ENCODE data around the gene BCKDHB. TPM values are rescaled to one million over a fixed set of nuclear protein-coding genes. Genes with fewer than 3 reads are reported as not detected.

BCKDHB gene
- total RNA-seq, 1 donor from 2014 or later: 14.3 TPM

- intact Hi-C loops (cut with DNase I): no loop called here
- H3K4me1 ChIP-seq: no peaks in the 10 kb centered on the region
- H3K4me3 ChIP-seq: no peak overlapping the region
- TF ChIP-seq CTCF (IDR thresholded peaks at IDR 0.05): no peak
- no peak overlapping the region for H3K27ac ChIP-seq
- no peaks in the 10 kb centered on the region for H3K36me3 ChIP-seq
- DNase-seq (ENCODE audit: low spot score in 2 of 2): no peak
- no peaks in the 10 kb centered on the region for H3K27me3 ChIP-seq
- H3K9me3 ChIP-seq: no peaks in the 10 kb centered on the region
These were observed 79.6 kb downstream of the BCKDHB start for GRCh38 chr6:80186082-80186481.

- Histone ChIP-seq H3K27ac (no peak overlapping the region), H3K4me1 (peaks cover 0 to 2% of the 10 kb centered on the region in 2 donors), H3K36me3 (no peaks in the 10 kb centered on the region), H3K27me3 (no peaks in the 10 kb centered on the region), H3K4me3 (no peak overlapping the region), H3K9me3 (no peaks in the 10 kb centered on the region)
- no peak for DNase-seq (ENCODE audit: low spot score in 2 of 2)
- no peak for TF ChIP-seq CTCF (IDR thresholded peaks at IDR 0.05)
- intact Hi-C loops (cut with DNase I): no loop called here
These were observed 90.4 kb downstream of the BCKDHB start for GRCh38 chr6:80196906-80197305.

DNA sequence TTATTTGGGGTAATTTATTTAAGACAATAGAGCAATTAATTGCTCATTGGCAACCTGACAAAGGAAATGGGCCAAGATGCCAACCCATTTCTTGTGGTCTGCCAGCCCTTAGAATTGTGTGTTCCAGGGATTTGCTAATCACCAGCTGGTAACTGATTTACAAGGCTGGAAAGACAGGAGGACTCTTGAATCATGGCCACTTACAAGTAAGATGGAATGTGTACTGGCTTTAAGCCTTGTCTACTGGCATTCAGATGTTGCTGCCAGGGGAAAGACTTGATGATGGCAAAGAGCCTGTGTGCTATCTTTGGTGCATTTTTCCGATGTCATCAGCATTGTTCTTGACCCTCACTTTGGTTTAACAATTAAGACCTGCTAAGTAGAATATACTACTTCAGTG is 91.0 kb downstream of the BCKDHB start:
- DNase-seq (ENCODE audit: low spot score in 2 of 2): no peak
- TF ChIP-seq CTCF (IDR thresholded peaks at IDR 0.05): no peak
- Histone ChIP-seq H3K4me3 (no peak overlapping the region), H3K4me1 (peaks cover 0 to 2% of the 10 kb centered on the region in 2 donors), H3K27me3 (no peaks in the 10 kb centered on the region), H3K27ac (no peak overlapping the region), H3K36me3 (no peaks in the 10 kb centered on the region), H3K9me3 (no peaks in the 10 kb centered on the region)
- intact Hi-C loops (cut with DNase I): no loop called here

DNA sequence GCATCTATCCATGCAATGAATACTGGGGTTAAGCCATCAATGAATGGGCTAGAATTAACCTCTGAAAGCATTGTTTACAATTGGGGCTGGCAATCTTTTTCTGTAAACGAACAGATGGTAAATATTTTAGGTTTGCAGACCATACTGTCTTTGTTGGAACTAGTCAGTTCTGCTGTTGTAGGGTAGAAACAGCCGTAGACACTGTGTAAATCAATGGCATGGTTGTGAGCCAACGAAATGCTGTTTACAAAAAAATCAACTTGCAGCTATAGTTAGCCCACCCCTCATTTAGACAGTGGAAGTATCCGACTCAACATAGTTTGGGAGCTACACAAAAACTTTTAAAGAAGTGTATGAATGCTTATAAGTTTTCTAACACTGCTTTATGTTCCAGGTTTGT is 91.5 kb downstream of the BCKDHB start:
- H3K4me3 ChIP-seq: no peak overlapping the region
- peaks cover 0 to under 1% of the 10 kb centered on the region in 2 donors for H3K36me3 ChIP-seq
- TF ChIP-seq CTCF (IDR thresholded peaks at IDR 0.05): no peak
- H3K9me3 ChIP-seq: no peaks in the 10 kb centered on the region
- H3K4me1 ChIP-seq: peaks cover 0 to 2% of the 10 kb centered on the region in 2 donors
- no peaks in the 10 kb centered on the region for H3K27me3 ChIP-seq
- DNase-seq (ENCODE audit: low spot score in 2 of 2): no peak
- intact Hi-C loops (cut with DNase I): no loop called here
- no peak overlapping the region for H3K27ac ChIP-seq

DNA sequence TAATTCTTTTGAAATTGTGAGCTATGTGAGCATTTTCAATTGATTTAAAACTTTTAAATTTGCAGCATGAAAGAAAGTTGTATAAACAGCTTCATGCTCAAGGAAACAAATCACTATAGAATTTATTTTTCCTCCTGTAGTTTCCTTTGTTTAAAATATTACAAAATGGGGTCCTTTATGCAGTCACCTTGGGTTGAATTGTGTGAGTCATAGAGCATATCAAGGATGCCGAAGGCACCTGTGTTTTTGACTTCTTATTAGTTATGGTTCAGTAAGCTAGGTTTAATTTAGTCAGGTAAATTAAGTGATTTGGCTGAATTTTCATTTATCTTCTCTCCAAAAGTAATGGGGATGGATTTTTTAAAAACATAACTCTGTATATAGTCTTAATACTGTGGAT is 96.8 kb downstream of the BCKDHB start:
- Histone ChIP-seq H3K9me3 (no peaks in the 10 kb centered on the region), H3K27me3 (no peaks in the 10 kb centered on the region), H3K4me1 (no peaks in the 10 kb centered on the region), H3K4me3 (no peak overlapping the region), H3K27ac (no peak overlapping the region), H3K36me3 (peaks cover 0 to 5% of the 10 kb centered on the region in 2 donors)
- TF ChIP-seq CTCF (IDR thresholded peaks at IDR 0.05): no peak
- intact Hi-C loops (cut with DNase I): no loop called here
- DNase-seq (ENCODE audit: low spot score in 2 of 2): no peak

- H3K4me1 ChIP-seq: no peaks in the 10 kb centered on the region
- H3K27me3 ChIP-seq: no peaks in the 10 kb centered on the region
- H3K4me3 ChIP-seq: no peak overlapping the region
- intact Hi-C loops (cut with DNase I): no loop called here
- no peak overlapping the region for H3K27ac ChIP-seq
- no peaks in the 10 kb centered on the region for H3K9me3 ChIP-seq
- no peak for TF ChIP-seq CTCF (IDR thresholded peaks at IDR 0.05)
- peaks cover 0 to 5% of the 10 kb centered on the region in 2 donors for H3K36me3 ChIP-seq
- no peak for DNase-seq (ENCODE audit: low spot score in 2 of 2)
These were observed 98.9 kb downstream of the BCKDHB start for GRCh38 chr6:80205404-80205803.

Measured in ascending aorta (tissue), 2 donors.